ENCODE results near the gene CNTNAP2. TPM values are rescaled to one million over a fixed set of nuclear protein-coding genes. Genes with fewer than 3 reads are reported as not detected.

The CNTNAP2 gene
- total and polyA plus RNA-seq, 2 of the 8 experiments (the other 6 are each of a cell fraction or from before 2014, with no cell fraction given), result 27.9 to 71.0 TPM

DNA sequence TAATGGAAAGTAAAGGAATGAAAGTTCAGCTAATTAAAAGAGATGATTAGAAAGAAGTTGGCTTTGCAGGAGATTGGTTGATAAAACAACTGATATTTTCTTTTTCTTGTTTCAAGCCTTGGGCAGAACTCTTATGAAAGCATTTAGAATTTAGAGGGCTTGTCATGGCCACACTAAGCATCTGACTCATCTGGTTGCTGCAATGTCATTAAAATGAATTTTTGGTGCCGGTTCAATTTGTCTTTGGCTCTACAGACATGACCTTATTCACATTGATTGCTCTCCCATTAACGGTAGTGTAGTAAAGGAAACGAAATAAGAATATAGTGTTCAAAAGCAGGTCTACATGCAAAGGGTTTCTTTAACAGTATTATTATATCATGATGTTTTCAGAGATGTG lies 1461.6 kb downstream of the CNTNAP2 start:
- H4K5ac ChIP-seq (ENCODE audit: insufficient read length, low read depth, low read length), result no peak overlapping the region
- no peak overlapping the region for H3K14ac ChIP-seq (ENCODE audit: insufficient read length)
- no peaks in the 10 kb centered on the region for H3K79me1 ChIP-seq (ENCODE audit: low read depth, low read length)
- H3K23ac ChIP-seq (ENCODE audit: insufficient read length), result no peak overlapping the region
- no peaks in the 10 kb centered on the region; the same call in 1 of the 2 replicates for H3K23me2 ChIP-seq (ENCODE audit: low read depth, low read length)
- no peak overlapping the region for H2BK12ac ChIP-seq (ENCODE audit: low read depth, low read length)
- H3K4me1 ChIP-seq (replicated peaks in 1 of 4; ENCODE audit: control insufficient read depth in 3 of 4, insufficient read depth in 4 of 4, low read length in 3 of 4), result no peaks in the 10 kb centered on the region
- no peak overlapping the region for H4K91ac ChIP-seq (replicated peaks; ENCODE audit: insufficient read length, low read length)
- no peak overlapping the region for H2AK5ac ChIP-seq (ENCODE audit: low read depth, low read length)
- no peak for FAIRE-seq
- ChIA-PET POLR2A (ENCODE audit: partially characterized antibody) (no interaction called here), CTCF (ENCODE audit: partially characterized antibody) (no interaction called here)
- no peak overlapping the region for H2BK20ac ChIP-seq (ENCODE audit: low read length)
- H3K27me3 ChIP-seq (replicated peaks in 1 of 4; ENCODE audit: control insufficient read depth in 3 of 4, extremely low read depth in 1 of 4, insufficient read depth in 3 of 4, low read length in 3 of 4), result no peaks in the 10 kb centered on the region
- H2AFZ ChIP-seq (ENCODE audit: low read length), result no peak overlapping the region
- H3K56ac ChIP-seq (replicated peaks; ENCODE audit: insufficient read length, low read depth, low read length), result no peak overlapping the region
- no peak overlapping the region for H3K4me3 ChIP-seq (ENCODE audit: extremely low read depth in 1 of 4, insufficient read depth in 2 of 4, low read depth in 3 of 4, low read length in 4 of 4)
- H3K18ac ChIP-seq (ENCODE audit: extremely low read depth, low read length), result no peak overlapping the region
- H4K8ac ChIP-seq (ENCODE audit: extremely low read depth, insufficient read depth, low read length), result no peak overlapping the region
- H3K9me3 ChIP-seq (ENCODE audit: insufficient read depth in 2 of 2, low read depth in 1 of 2, low read length in 1 of 2), result no peaks in the 10 kb centered on the region
- no peak overlapping the region for H2BK15ac ChIP-seq (ENCODE audit: low read length)
- 97% methylated on average over 3 of the region's 3 CpGs; no CpG with 5 or more reads in 1 of the 2 experiments for WGBS, 2 experiments (ENCODE audit: extremely low coverage in 1 of 2, insufficient coverage in 1 of 2, insufficient read length in 1 of 2, insufficient replicate concordance in 2 of 2, low coverage in 1 of 2, low lambda C conversion rate in 2 of 2, missing lambda C conversion rate in 1 of 2)
- no peak overlapping the region for H3K27ac ChIP-seq (ENCODE audit: low read depth, low read length)
- no peak overlapping the region for H2BK5ac ChIP-seq (ENCODE audit: low read depth, low read length)
- H2BK120ac ChIP-seq (replicated peaks; ENCODE audit: low read depth, low read length), result no peak overlapping the region
- H4K20me1 ChIP-seq (replicated peaks in 1 of 2; ENCODE audit: control insufficient read depth in 1 of 2, insufficient read depth in 2 of 2, low read length in 2 of 2), result no peaks in the 10 kb centered on the region
- H3K36me3 ChIP-seq (ENCODE audit: control insufficient read depth in 2 of 4, insufficient read depth in 4 of 4, low read length in 3 of 4), result no peaks in the 10 kb centered on the region
- no peak overlapping the region for H3K9ac ChIP-seq (replicated peaks in 1 of 4; ENCODE audit: extremely low read depth in 1 of 4, low read depth in 3 of 4, low read length in 3 of 4)
- H3K79me2 ChIP-seq (ENCODE audit: control insufficient read depth in 1 of 2, insufficient read depth in 2 of 2, low read length in 2 of 2), result no peaks in the 10 kb centered on the region
- DNase-seq (ENCODE audit: low read depth in 1 of 2, low spot score in 2 of 2), result no peak
- no peak overlapping the region for H3K4ac ChIP-seq (replicated peaks; ENCODE audit: insufficient read length, low read depth, low read length)
- H3K4me2 ChIP-seq (ENCODE audit: insufficient read depth in 1 of 2, low read depth in 2 of 2, low read length in 2 of 2), result no peak overlapping the region
- TF ChIP-seq CHD1 (IDR thresholded peaks at IDR 0.05; ENCODE audit: low read depth, low read length), result no peak
- no peak for TF ChIP-seq SIX5 (IDR thresholded peaks at IDR 0.05; ENCODE audit: low read depth, low read length)
- no peak for TF ChIP-seq NANOG (IDR thresholded peaks at IDR 0.05; ENCODE audit: insufficient read depth, low read depth, low read length, poor library complexity, severe bottlenecking)
- no peak for TF ChIP-seq RNF2 (IDR thresholded peaks at IDR 0.05; ENCODE audit: borderline replicate concordance, low read depth, low read length, missing control alignments, poor library complexity, severe bottlenecking)
- no peak for TF ChIP-seq SIRT6 (IDR thresholded peaks at IDR 0.05; ENCODE audit: low read length)
